ENCODE results near the gene FAT1. TPM values are rescaled to one million over a fixed set of nuclear protein-coding genes. Genes with fewer than 3 reads are reported as not detected.

Gene FAT1
- total RNA-seq, 4 donors from 2014 or later, result 51.3 to 114 (median 72.2) TPM

DNA sequence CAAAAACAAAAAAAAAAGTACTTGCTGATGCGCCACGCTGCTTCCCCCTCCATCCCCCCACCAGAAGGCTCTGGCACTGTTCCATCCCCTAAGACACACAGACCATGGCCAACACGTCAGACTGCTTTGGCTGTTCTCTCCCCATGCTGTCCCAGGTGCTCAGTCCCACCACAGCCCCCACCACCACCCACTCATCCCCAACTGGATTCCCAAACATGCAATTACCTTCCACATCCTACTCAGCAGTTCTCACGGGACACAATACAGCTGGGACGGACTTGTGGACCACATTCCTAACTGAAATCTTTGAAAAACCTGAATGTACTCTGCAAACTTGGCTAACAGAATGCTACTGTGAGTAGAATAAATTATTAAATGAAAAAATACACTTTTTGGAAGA is 8.6 kb downstream of the FAT1 start:
- 87 to 92% methylated on average over 5 of the region's 5 CpGs for WGBS, 2 donors
- intact Hi-C loops (cut with DNase I; ENCODE audit: low total_unique reads), result no loop called here
- TF ChIP-seq CTCF (IDR thresholded peaks at IDR 0.05), result no peak
- no peak for DNase-seq (ENCODE audit: low spot score in 2 of 2)
- no peak overlapping the region for H3K4me3 ChIP-seq (ENCODE audit: low read depth, poor library complexity, severe bottlenecking)

DNA sequence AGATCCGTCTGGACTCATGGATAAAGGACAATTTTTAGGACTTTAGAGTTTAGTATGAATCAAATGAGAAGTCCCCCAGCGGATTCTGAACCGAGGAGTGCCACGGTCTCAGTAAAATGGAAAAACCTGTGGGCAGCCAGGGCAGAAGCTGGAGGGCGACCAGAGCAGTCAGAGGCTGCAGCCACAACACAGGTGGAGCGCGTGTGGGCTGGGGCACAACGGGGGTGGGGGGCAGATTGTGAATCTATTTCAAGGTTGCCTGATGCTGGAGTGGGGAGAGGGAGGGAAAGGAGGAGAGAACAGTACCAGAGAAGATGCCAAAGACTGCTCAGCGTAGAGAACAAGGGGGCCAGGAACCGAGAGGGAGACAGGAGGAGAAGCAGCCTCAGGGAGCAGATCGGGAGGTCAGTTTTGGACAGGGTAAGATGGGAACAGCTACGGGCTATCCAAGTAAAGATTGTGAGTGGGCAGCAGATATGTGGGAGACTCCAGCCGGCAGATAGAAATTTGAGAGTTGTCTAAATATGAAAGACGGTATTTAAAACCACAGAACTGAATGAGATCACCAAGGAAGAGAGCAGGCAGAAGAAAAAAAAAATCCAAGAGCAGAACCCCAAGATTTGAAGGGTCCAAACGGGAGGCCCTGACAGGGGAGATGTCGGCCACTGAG is 9.5 kb downstream of the FAT1 start:
- intact Hi-C loops (cut with DNase I; ENCODE audit: low total_unique reads), result no loop called here

DNA sequence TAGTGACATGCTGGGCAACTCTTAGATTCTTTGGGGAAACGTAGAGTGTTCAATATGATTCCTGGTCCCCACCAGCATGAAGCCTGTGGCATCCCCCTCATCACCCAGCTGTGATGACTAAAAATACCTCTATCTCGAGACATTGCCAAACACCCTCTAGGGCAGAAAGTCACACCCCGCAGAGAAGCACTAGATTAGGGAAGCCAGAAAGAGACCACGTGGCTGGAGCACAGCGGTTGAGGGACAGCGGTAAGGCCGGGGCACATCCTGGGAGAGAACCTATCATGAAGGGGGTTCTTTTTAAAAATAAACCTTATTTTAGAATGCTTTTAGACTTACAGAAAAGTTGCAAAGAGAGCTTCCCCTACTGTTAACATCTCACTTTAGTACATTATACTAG is 11.0 kb downstream of the FAT1 start:
- DNase-seq (ENCODE audit: low spot score in 2 of 2), result no peak
- TF ChIP-seq POLR2A (IDR thresholded peaks at IDR 0.05) (no peak), CTCF (IDR thresholded peaks at IDR 0.05) (no peak)
- intact Hi-C loops (cut with DNase I; ENCODE audit: low total_unique reads), result no loop called here
- H3K4me3 ChIP-seq (ENCODE audit: low read depth, poor library complexity, severe bottlenecking), result no peak overlapping the region
- 58% methylated on average over 7 of the region's 7 CpGs for WGBS, 2 donors

More for the DNA sequence above, 9.5 kb downstream of the FAT1 start:
- TF ChIP-seq POLR2A (IDR thresholded peaks at IDR 0.05) (no peak), CTCF (IDR thresholded peaks at IDR 0.05) (no peak)
- H3K4me3 ChIP-seq (ENCODE audit: low read depth, poor library complexity, severe bottlenecking), result no peak overlapping the region
- no peak for DNase-seq (ENCODE audit: low spot score in 2 of 2)
- 89 to 94% methylated on average over 16 of the region's 16 CpGs for WGBS, 2 donors

GRCh38 chr4:186710521-186711119 is 13.0 kb downstream of the FAT1 start:
- no peak for TF ChIP-seq CTCF (IDR thresholded peaks at IDR 0.05)
- no peak for TF ChIP-seq POLR2A (IDR thresholded peaks at IDR 0.05)
- no peak overlapping the region for H3K4me3 ChIP-seq (ENCODE audit: low read depth, poor library complexity, severe bottlenecking)
- WGBS, 2 donors, result 66 to 83% methylated on average over 5 of the region's 5 CpGs
- intact Hi-C loops (cut with DNase I; ENCODE audit: low total_unique reads), result no loop called here
- no peak for DNase-seq (ENCODE audit: low spot score in 2 of 2)

DNA sequence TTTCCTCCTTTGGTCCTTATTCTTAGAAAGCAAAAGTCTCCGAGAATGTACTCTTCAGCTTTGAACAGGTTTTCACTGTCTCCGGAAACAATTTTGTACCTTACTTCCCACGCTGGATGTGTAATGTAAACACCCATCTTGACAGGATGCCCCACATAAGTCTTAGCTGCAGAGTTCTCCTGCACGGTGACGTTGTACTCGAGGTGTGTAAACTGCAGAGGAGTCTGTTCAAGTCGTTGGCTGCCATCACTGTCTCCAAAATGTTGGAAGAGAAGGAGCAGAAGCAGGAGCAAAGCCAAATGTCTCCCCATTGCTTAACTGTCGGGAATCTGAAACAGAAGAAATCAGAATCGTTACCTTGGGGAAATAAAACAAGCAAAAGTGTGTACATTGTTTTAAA is 14.1 kb downstream of the FAT1 start:
- DNase-seq (ENCODE audit: low spot score in 2 of 2), result no peak
- intact Hi-C loops (cut with DNase I; ENCODE audit: low total_unique reads), result no loop called here
- WGBS, 2 donors, result 71 to 76% methylated on average over 9 of the region's 9 CpGs
- TF ChIP-seq POLR2A (IDR thresholded peaks at IDR 0.05), result no peak
- no peak for TF ChIP-seq CTCF (IDR thresholded peaks at IDR 0.05)
- no peak overlapping the region for H3K4me3 ChIP-seq (ENCODE audit: low read depth, poor library complexity, severe bottlenecking)

GRCh38 chr4:186708554-186708953 is 15.1 kb downstream of the FAT1 start:
- no peak overlapping the region for H3K4me3 ChIP-seq (ENCODE audit: low read depth, poor library complexity, severe bottlenecking)
- WGBS, 2 donors, result 89 to 96% methylated on average over 6 of the region's 6 CpGs
- no peak for DNase-seq (ENCODE audit: low spot score in 2 of 2)
- TF ChIP-seq POLR2A (IDR thresholded peaks at IDR 0.05) (no peak), CTCF (IDR thresholded peaks at IDR 0.05) (no peak)
- intact Hi-C loops (cut with DNase I; ENCODE audit: low total_unique reads), result no loop called here

Measured in lower leg skin (tissue), 4 donors.